ENCODE measurements around the gene CDK2AP2. TPM values are rescaled to one million over a fixed set of nuclear protein-coding genes. Genes with fewer than 3 reads are reported as not detected.

Gene CDK2AP2
- total and polyA plus RNA-seq, 10 of the 15 experiments (the other 5 are each of a cell fraction or from before 2014, with no cell fraction given), result 8.0 to 177 (median 40.9) TPM

GRCh38 chr11:67482827-67483798 is 24.8 kb downstream of the CDK2AP2 start, which contains the start of gene AIP (continued):
- TF ChIP-seq ZBTB4 (CRISPR knock-in tag; IDR thresholded peaks at IDR 0.05) (no peak), TCF12 (IDR thresholded peaks at IDR 0.05; ENCODE audit: low read depth, low read length) (0 out of 2 replicates have a peak, but pooled peaks have one; percentile 4), ATF7 (IDR thresholded peaks at IDR 0.05; ENCODE audit: low read depth) (no peak), RAD21 (IDR thresholded peaks at IDR 0.05; ENCODE audit: insufficient read depth, low read depth, low read length) (no peak), CUX1 (IDR thresholded peaks at IDR 0.05; ENCODE audit: insufficient replicate concordance, low read depth, low read length) (no peak), POLR2AphosphoS5 (IDR thresholded peaks at IDR 0.05; ENCODE audit: low read length) (peak; percentile 70), MYC (IDR thresholded peaks at IDR 0.05; ENCODE audit: insufficient read depth, insufficient read length, insufficient replicate concordance, low read length, severe bottlenecking) (no peak), ZSCAN29 (IDR thresholded peaks at IDR 0.05) (no peak), SPI1 (IDR thresholded peaks at IDR 0.05; ENCODE audit: borderline replicate concordance, insufficient read depth, low read depth, low read length) (no peak), EED (IDR thresholded peaks at IDR 0.05; ENCODE audit: low read depth) (no peak), ESRRA (IDR thresholded peaks at IDR 0.05; ENCODE audit: low read length) (0 out of 2 replicates have a peak, but pooled peaks have one; percentile 37), ZBTB11 (CRISPR knock-in tag; IDR thresholded peaks at IDR 0.05) (no peak)

All from GM12878 (cell line).